NCI-H146 treated with DMSO at 0.1 percent for 48 hours (cell line): Measurements from ENCODE around the gene SLC34A3.
A peak's percentile ranks its signal among the peaks of the same experiment; 100 is the strongest.

Experiments used
- DNase-seq: peaks from one replicate; lab custom pipeline; 2025; ENCODE audit not compliant: unreplicated experiment; lab: John Stamatoyannopoulos, UW

SLC34A3 gene

GRCh38 chr9:137195525-137196220 lies 35.0 kb upstream of the SLC34A3 start:
- peak; percentile 73 for DNase-seq

GRCh38 chr9:137198051-137198901 lies 32.4 kb upstream of the SLC34A3 start:
- no peak for DNase-seq

- DNase-seq: no peak
Observed at GRCh38 chr9:137198902-137199283, 31.8 kb upstream of the SLC34A3 start.

- DNase-seq: no peak
Observed at GRCh38 chr9:137199411-137200121, 31.1 kb upstream of the SLC34A3 start.

- DNase-seq: peak; percentile 93
Observed at GRCh38 chr9:137200311-137201204, 30.1 kb upstream of the SLC34A3 start, which contains the start of gene TPRN. Gene TPRN (minus strand): TSS chr9:137200741. CDS start chr9:137200711, 30 bp downstream.

- DNase-seq: no peak
Observed at GRCh38 chr9:137201205-137201868, 29.4 kb upstream of the SLC34A3 start.

- DNase-seq: no peak
Observed at GRCh38 chr9:137202966-137203365, 27.7 kb upstream of the SLC34A3 start.

GRCh38 chr9:137204731-137205125 lies 26.0 kb upstream of the SLC34A3 start:
- no peak for DNase-seq

GRCh38 chr9:137205126-137206069 lies 25.3 kb upstream of the SLC34A3 start, which contains the start of the genes NDOR1 and TMEM203:
Gene NDOR1 (plus strand): TSS chr9:137205700. CDS start chr9:137205778, 78 bp downstream.
Gene TMEM203 (minus strand): TSS chr9:137205648. CDS start chr9:137205414, 234 bp downstream.
- DNase-seq: peak; percentile 37

GRCh38 chr9:137206602-137207001 lies 24.1 kb upstream of the SLC34A3 start:
- DNase-seq: no peak

- no peak for DNase-seq
Observed at GRCh38 chr9:137211532-137211931, 19.2 kb upstream of the SLC34A3 start.

GRCh38 chr9:137212520-137212919 lies 18.2 kb upstream of the SLC34A3 start:
- DNase-seq: no peak

- no peak for DNase-seq
Observed at GRCh38 chr9:137213160-137214060, 17.3 kb upstream of the SLC34A3 start.

- no peak for DNase-seq
Observed at GRCh38 chr9:137214620-137215019, 16.1 kb upstream of the SLC34A3 start.

- DNase-seq: no peak
Observed at GRCh38 chr9:137215196-137215986, 15.3 kb upstream of the SLC34A3 start.

- no peak for DNase-seq
Observed at GRCh38 chr9:137216188-137216965, 14.3 kb upstream of the SLC34A3 start.
